Stomach (tissue), 9 donors: ENCODE data around the gene C21orf58. TPM values are rescaled to one million over a fixed set of nuclear protein-coding genes. Genes with fewer than 3 reads are reported as not detected.

Source experiments
- DNase-seq, 2 donors: peaks; one replicate each; pipeline versions ENCODE4 v3.0.0 to v3.0.0-alpha.2; 2013 to 2019
- H3K27ac ChIP-seq, 5 donors: fragments of 200-600 bp in 4 of 5; sonication (generic) in 4 of 5; one replicate each; pipeline ENCODE4 v1.5.1; 2013 to 2019; ENCODE audit warnings: mild to moderate bottlenecking in 1 of 5, moderate library complexity in 1 of 5
- H3K27me3 ChIP-seq, 3 donors: fragments of 200-600 bp; sonication (generic); one replicate each; pipeline ENCODE4 v1.5.1; 2017 to 2019; ENCODE audit warnings: mixed run types in 1 of 3
- H3K36me3 ChIP-seq, 4 donors: fragments of 200-600 bp; sonication (generic); 1 replicate in 3 of 4; 2 replicates in 1 of 4; pipeline ENCODE4 v1.5.1; 2016 to 2019
- H3K4me1 ChIP-seq, 4 donors: fragments of 200-600 bp; sonication (generic); one replicate each; pipeline ENCODE4 v1.5.1; 2016 to 2019
- H3K4me3 ChIP-seq, 4 donors: fragments of 200-600 bp; sonication (generic) in 3 of 4; one replicate each; pipeline ENCODE4 v1.5.1; 2016 to 2019; ENCODE audit warnings: mild to moderate bottlenecking in 1 of 4
- H3K9me3 ChIP-seq, 4 donors: fragments of 200-600 bp; sonication (generic); one replicate each; pipeline ENCODE4 v1.5.1; 2016 to 2019
- EP300 ChIP-seq: sonication (generic); formaldehyde crosslinking; IDR thresholded peaks from one replicate; pipeline ENCODE4 v1.6.1; 2017; ENCODE audit warnings: antibody characterized with exemption
- POLR2A ChIP-seq, 4 donors: fragments of 450-650 bp; IDR thresholded peaks; one replicate each; pipeline ENCODE4 v1.6.1; 2016; ENCODE audit warnings: antibody characterized with exemption in 4 of 4, control low read depth in 2 of 4, mild to moderate bottlenecking in 1 of 4, moderate library complexity in 1 of 4
- POLR2AphosphoS5 ChIP-seq, 3 donors: sonication (generic); formaldehyde crosslinking; IDR thresholded peaks; one replicate each; pipeline ENCODE4 v1.6.1; 2016; ENCODE audit warnings: antibody characterized with exemption in 3 of 3
- WGBS, 5 donors: extraction: QIAGEN DNeasy Blood & Tissue Kit in 3 of 5; methylation state at CpG; one replicate each; pipeline versions ENCODE4 v1.1.5 to v1.1.7; 2013 to 2018; 5-methylcytosine and 5-hydroxymethylcytosine counted together
- intact Hi-C: fragments of 100-400 bp; cut with DNase I; formaldehyde crosslinking; loops from one replicate; pipeline ENCODE4 v1.15.1; 2023; ENCODE audit warnings: low total_unique reads
- polyA plus RNA-seq, 3 donors: library from polyadenylated mRNA; stranded (reverse); fragments of 200-250 nt; gene quantifications; one replicate each; pipeline ENCODE4 v1.2.3, GENCODE V29; 2013
- total RNA-seq, 5 donors: library from RNA; depleted of rRNA; stranded (reverse); fragments of >200 nt; gene quantifications; one replicate each; pipeline versions ENCODE4 v1.1.0 to v1.2.3, GENCODE V29; 2014 to 2016
- TF ChIP-seq, protein P1 (sequence below), 7 experiments: fragments of 450-650 bp in 4 of 7; fragments of 200-600 bp in 3 of 7; sonication (generic) in 3 of 7; IDR thresholded peaks; one replicate each; pipeline ENCODE4 v1.5.1; 2016 to 2019; ENCODE audit warnings: antibody characterized with exemption in 7 of 7, control low read depth in 2 of 7, mild to moderate bottlenecking in 1 of 7
- donor health status: healthy with polysubstance abuse.
- donor health status: Bipolar disorder and iron deficiency.
- donor health status: healthy.

Gene C21orf58
- total and polyA plus RNA-seq, 8 donors: 0.89 to 15.1 (median 4.1) TPM

DNA sequence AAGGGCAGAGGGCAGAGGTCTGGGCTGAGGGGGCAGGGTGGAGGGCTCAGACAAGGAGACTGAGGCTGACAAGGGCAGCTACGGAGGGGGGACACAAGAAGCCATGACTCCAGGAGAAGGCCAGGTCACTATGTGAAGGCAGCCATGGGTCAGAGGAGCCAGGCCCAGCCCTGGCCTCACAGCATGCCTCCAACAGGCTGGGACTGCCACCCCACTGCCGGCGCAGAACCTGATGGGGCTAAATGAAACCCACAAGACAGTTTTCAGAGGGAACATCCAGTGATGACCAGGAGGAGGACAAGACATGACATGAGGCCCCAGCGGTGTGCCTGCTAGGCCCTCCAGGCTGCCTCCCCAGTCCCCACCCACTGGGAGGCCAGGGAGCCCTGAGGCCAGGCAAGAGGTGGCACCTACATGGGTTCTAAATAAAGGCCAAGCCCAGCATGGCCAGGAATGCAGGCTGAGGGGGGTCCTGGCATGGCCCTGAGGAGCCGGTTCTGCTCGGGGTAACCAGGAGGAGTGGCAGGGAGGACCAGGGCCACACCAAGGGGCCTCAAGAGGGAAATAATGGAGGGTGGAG, 67.8 kb downstream of the C21orf58 start:
- no peak for DNase-seq
- no peak overlapping the region for H3K4me3 ChIP-seq
- intact Hi-C loops: no loop called here
- H3K27me3 ChIP-seq: no peaks in the 10 kb centered on the region
- peaks cover 0 to 5% (median 2%) of the 10 kb centered on the region in 4 donors for H3K4me1 ChIP-seq
- 91 to 95% (median 95%) methylated on average over 3 to 6 of the region's 6 CpGs for WGBS, 5 donors
- H3K36me3 ChIP-seq: peaks cover 76 to 100% (median 99%) of the 10 kb centered on the region in 4 donors
- no peaks in the 10 kb centered on the region for H3K9me3 ChIP-seq
- TF ChIP-seq POLR2AphosphoS5 (IDR thresholded peaks at IDR 0.05) (no peak), EP300 (no peak), POLR2A (IDR thresholded peaks at IDR 0.05) (no peak)
- TF ChIP-seq, protein P1, sequence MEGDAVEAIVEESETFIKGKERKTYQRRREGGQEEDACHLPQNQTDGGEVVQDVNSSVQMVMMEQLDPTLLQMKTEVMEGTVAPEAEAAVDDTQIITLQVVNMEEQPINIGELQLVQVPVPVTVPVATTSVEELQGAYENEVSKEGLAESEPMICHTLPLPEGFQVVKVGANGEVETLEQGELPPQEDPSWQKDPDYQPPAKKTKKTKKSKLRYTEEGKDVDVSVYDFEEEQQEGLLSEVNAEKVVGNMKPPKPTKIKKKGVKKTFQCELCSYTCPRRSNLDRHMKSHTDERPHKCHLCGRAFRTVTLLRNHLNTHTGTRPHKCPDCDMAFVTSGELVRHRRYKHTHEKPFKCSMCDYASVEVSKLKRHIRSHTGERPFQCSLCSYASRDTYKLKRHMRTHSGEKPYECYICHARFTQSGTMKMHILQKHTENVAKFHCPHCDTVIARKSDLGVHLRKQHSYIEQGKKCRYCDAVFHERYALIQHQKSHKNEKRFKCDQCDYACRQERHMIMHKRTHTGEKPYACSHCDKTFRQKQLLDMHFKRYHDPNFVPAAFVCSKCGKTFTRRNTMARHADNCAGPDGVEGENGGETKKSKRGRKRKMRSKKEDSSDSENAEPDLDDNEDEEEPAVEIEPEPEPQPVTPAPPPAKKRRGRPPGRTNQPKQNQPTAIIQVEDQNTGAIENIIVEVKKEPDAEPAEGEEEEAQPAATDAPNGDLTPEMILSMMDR (IDR thresholded peaks at IDR 0.05): no peak
- no peak overlapping the region for H3K27ac ChIP-seq

DNA sequence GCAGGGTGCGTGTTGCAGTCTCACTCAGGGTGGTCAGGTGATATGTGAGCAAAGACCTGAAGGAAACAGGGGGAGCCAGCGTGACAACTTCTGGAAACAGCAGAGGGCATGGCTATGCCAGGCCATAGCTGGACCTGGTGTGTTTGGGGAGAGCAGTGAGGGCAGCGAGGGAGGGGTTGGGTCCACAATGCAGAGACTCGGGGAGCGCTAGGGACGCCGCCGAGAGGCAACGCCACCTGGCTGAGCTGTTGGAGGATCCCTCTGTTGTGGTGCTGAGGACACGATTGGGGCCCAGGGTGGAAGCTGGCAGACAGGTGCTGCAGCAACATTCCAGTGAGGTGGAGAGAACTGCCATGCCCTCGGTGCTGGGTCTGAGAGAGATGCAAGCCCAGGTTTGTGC, 68.5 kb downstream of the C21orf58 start:
- Histone ChIP-seq H3K4me1 (peaks cover 0 to 5% (median 2%) of the 10 kb centered on the region in 4 donors), H3K27me3 (no peaks in the 10 kb centered on the region), H3K27ac (no peak overlapping the region), H3K9me3 (no peaks in the 10 kb centered on the region), H3K4me3 (no peak overlapping the region), H3K36me3 (peaks cover 71 to 100% (median 99%) of the 10 kb centered on the region in 4 donors)
- TF ChIP-seq, protein P1 (IDR thresholded peaks at IDR 0.05): no peak
- TF ChIP-seq EP300: no peak
- no peak for TF ChIP-seq POLR2A (IDR thresholded peaks at IDR 0.05)
- no peak for TF ChIP-seq POLR2AphosphoS5 (IDR thresholded peaks at IDR 0.05)
- intact Hi-C loops: no loop called here
- no peak for DNase-seq
- WGBS, 5 donors: 82 to 95% (median 88%) methylated on average over 11 of the region's 11 CpGs

DNA sequence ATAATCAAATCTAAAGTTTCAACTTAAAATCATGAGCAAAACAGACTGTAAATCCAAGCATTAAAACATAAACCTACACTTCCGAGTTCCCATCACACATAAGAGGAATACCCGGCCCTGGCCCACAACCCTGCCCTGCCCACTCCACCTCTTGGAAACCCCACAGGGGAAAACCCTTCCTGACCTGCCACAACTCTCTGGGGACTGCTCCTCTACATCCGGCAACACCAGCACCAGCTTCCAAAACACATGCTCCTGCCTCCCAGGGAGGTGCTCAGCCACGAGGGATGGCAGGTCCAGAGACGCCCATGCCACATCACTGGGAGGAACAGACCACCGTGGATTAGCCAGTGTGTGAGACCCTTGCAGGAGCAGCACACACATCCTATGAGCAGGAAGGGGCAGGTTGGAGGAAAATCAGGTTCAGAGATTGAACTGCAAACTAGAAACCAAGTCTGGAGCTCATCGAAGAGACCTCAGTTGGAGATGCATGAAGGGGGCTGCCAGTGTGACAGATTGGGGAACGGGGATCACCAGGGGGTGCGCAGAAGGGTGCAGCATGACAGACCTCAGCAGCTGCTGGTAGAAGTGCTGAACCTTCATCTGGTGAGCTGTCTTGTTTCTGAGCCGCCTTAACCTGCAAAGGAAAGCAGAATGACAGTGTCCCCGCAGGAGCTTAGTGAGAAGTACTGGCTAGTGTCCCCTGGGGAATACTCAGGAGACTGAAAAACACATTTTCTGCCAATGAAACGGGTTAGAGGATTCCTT, 69.3 kb downstream of the C21orf58 start:
- peaks cover 70 to 100% (median 99%) of the 10 kb centered on the region in 4 donors for H3K36me3 ChIP-seq
- TF ChIP-seq, protein P1 (IDR thresholded peaks at IDR 0.05): no peak
- no peak for TF ChIP-seq EP300
- TF ChIP-seq POLR2AphosphoS5 (IDR thresholded peaks at IDR 0.05): no peak
- no peak overlapping the region for H3K4me3 ChIP-seq
- no peak for DNase-seq
- intact Hi-C loops: no loop called here
- H3K9me3 ChIP-seq: no peaks in the 10 kb centered on the region
- peaks cover 0 to 5% (median 2%) of the 10 kb centered on the region in 4 donors for H3K4me1 ChIP-seq
- no peaks in the 10 kb centered on the region for H3K27me3 ChIP-seq
- 79 to 94% (median 86%) methylated on average over 12 of the region's 12 CpGs for WGBS, 5 donors
- no peak overlapping the region for H3K27ac ChIP-seq

DNA sequence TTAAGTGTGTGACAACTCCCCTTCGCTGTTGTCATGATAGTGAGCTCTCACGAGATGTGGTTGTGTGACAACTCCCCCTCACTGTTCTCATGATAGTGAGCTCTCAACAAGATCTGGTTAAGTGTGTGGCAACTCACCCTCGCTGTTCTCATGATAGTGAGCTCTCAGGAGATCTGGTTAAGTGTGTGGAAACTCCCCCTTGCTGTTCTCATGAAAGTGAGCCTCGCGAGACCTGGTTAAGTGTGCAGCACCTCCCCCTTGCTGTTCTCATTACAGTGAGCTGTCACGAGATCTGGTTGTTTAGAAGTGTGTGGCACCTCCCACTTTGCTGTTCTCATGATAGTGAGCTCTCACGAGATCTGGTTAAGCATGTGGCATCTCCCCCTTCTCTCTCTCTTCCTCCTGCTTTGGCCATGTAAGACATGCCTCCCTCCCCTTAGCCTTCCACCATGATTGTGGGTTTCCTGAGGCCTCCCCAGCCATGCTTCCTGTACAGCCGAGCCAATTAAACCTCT, 70.0 kb downstream of the C21orf58 start:
- peak in 1 of 2 donors; percentile 26 for DNase-seq
- Histone ChIP-seq H3K9me3 (no peaks in the 10 kb centered on the region), H3K4me1 (peaks cover 0 to 5% (median 2%) of the 10 kb centered on the region in 4 donors), H3K27me3 (no peaks in the 10 kb centered on the region), H3K36me3 (peaks cover 63 to 100% (median 99%) of the 10 kb centered on the region in 4 donors), H3K4me3 (no peak overlapping the region), H3K27ac (no peak overlapping the region)
- intact Hi-C loops: no loop called here
- TF ChIP-seq EP300 (no peak), POLR2A (IDR thresholded peaks at IDR 0.05) (no peak), POLR2AphosphoS5 (IDR thresholded peaks at IDR 0.05) (no peak)
- TF ChIP-seq, protein P1 (IDR thresholded peaks at IDR 0.05): no peak
- WGBS, 5 donors: 73 to 76% (median 74%) methylated on average over 8 of the region's 8 CpGs
